CD14-positive monocyte (primary cell): Measurements from ENCODE around the gene EFEMP2. TPM values are rescaled to one million over a fixed set of nuclear protein-coding genes. Genes with fewer than 3 reads are reported as not detected.

ENCODE experiments used
- DNase-seq, 3 donors: peaks; one replicate each; pipeline ENCODE4 v3.0.0-alpha.2; 2011 to 2022
- H2AFZ ChIP-seq: 2 replicates; pipeline ENCODE4 v1.6.0; 2012; ENCODE audit warnings: mild to moderate bottlenecking, low read depth, low read length, inconsistent platforms; ENCODE audit not compliant: insufficient read depth, poor library complexity, severe bottlenecking
- H3K27ac ChIP-seq, 2 donors: 1 replicate in 1 of 2; 2 replicates in 1 of 2; pipeline ENCODE4 v1.5.1; 2012 to 2013; ENCODE audit warnings: low read length in 2 of 2, control low read depth in 1 of 2, inconsistent platforms in 1 of 2, low read depth in 1 of 2, mild to moderate bottlenecking in 1 of 2
- H3K27me3 ChIP-seq, 2 donors: one replicate each; pipeline versions ENCODE4 v1.6.0 to v1.6.1; 2011 to 2013; ENCODE audit warnings: low read length in 2 of 2; ENCODE audit not compliant: control insufficient read depth in 2 of 2, insufficient read depth in 2 of 2
- H3K36me3 ChIP-seq, 2 donors: replicated peaks in 1 of 2; 1 replicate in 1 of 2; 2 replicates in 1 of 2; pipeline versions ENCODE4 v1.5.1 to v1.6.1; 2012 to 2013; ENCODE audit warnings: low read length in 2 of 2, control low read depth in 1 of 2, inconsistent platforms in 1 of 2, mild to moderate bottlenecking in 1 of 2; ENCODE audit not compliant: insufficient read depth in 2 of 2, control insufficient read depth in 1 of 2
- H3K4me1 ChIP-seq, 2 donors: 1 replicate in 1 of 2; 2 replicates in 1 of 2; pipeline versions ENCODE4 v1.5.1 to v1.6.1; 2012 to 2013; ENCODE audit warnings: low read length in 2 of 2, control low read depth in 1 of 2, inconsistent platforms in 1 of 2, mild to moderate bottlenecking in 1 of 2, moderate library complexity in 1 of 2; ENCODE audit not compliant: insufficient read depth in 2 of 2, control insufficient read depth in 1 of 2
- H3K4me2 ChIP-seq: replicated peaks from 2 replicates; pipeline ENCODE3; 2012; ENCODE audit warnings: low read length, moderate library complexity, mild to moderate bottlenecking; ENCODE audit not compliant: poor library complexity, severe bottlenecking; ENCODE audit errors: extremely low read depth
- H3K4me3 ChIP-seq, 3 experiments: fragments of 200-600 bp in 1 of 3; sonication (generic) in 1 of 3; replicated peaks in 1 of 3; 1 replicate in 2 of 3; 2 replicates in 1 of 3; pipeline ENCODE4 v1.5.1; 2011 to 2013; ENCODE audit warnings: low read length in 3 of 3, mild to moderate bottlenecking in 3 of 3, control low read depth in 2 of 3, low read depth in 2 of 3, inconsistent platforms in 1 of 3, moderate library complexity in 1 of 3
- H3K79me2 ChIP-seq: 2 replicates; pipeline ENCODE4 v1.6.0; 2012; ENCODE audit warnings: mild to moderate bottlenecking, control low read depth, inconsistent platforms, low read length, moderate library complexity; ENCODE audit not compliant: insufficient read depth
- H3K9ac ChIP-seq: 2 replicates; pipeline ENCODE4 v1.6.0; 2017; ENCODE audit warnings: low read length, mild to moderate bottlenecking; ENCODE audit not compliant: insufficient read depth, poor library complexity, severe bottlenecking
- H3K9me3 ChIP-seq, 2 donors: replicated peaks in 1 of 2; 1 replicate in 1 of 2; 2 replicates in 1 of 2; pipeline versions ENCODE4 v1.5.1 to v1.6.1; 2012 to 2013; ENCODE audit warnings: low read length in 2 of 2, control low read depth in 1 of 2; ENCODE audit not compliant: control insufficient read depth in 1 of 2, insufficient read depth in 1 of 2
- H4K20me1 ChIP-seq: 2 replicates; pipeline ENCODE4 v1.6.0; 2012; ENCODE audit warnings: mild to moderate bottlenecking, low read length, control low read depth, moderate library complexity; ENCODE audit not compliant: insufficient read depth
- H3K27ac Mint-ChIP-seq, 7 donors: one replicate each; pipeline ENCODE4 v1.8.0; 2020; ENCODE audit warnings: mild to moderate bottlenecking in 7 of 7, mixed read lengths in 7 of 7, moderate library complexity in 6 of 7, inconsistent platforms in 2 of 7
- H3K27me3 Mint-ChIP-seq, 3 donors: one replicate each; pipeline ENCODE4 v1.8.0; 2021 to 2022; ENCODE audit warnings: low read depth in 3 of 3, mild to moderate bottlenecking in 3 of 3, mixed read lengths in 3 of 3, moderate library complexity in 3 of 3, inconsistent platforms in 1 of 3
- H3K36me3 Mint-ChIP-seq, 2 donors: one replicate each; pipeline ENCODE4 v1.8.0; 2020; ENCODE audit warnings: mixed read lengths in 2 of 2, inconsistent platforms in 1 of 2, mild to moderate bottlenecking in 1 of 2
- H3K4me1 Mint-ChIP-seq: one replicate; pipeline ENCODE4 v1.8.0; 2020; ENCODE audit warnings: mild to moderate bottlenecking, mixed read lengths
- H3K4me3 Mint-ChIP-seq, 2 donors: one replicate each; pipeline ENCODE4 v1.8.0; 2020; ENCODE audit warnings: mild to moderate bottlenecking in 2 of 2, mixed read lengths in 2 of 2, moderate library complexity in 1 of 2
- H3K9me3 Mint-ChIP-seq, 7 donors: one replicate each; pipeline ENCODE4 v1.8.0; 2020 to 2022; ENCODE audit warnings: mixed read lengths in 7 of 7, mild to moderate bottlenecking in 6 of 7, moderate library complexity in 6 of 7, inconsistent platforms in 2 of 7
- WGBS: methylation state at CpG from one replicate; pipeline ENCODE4 v1.1.5; 2013; ENCODE audit warnings: missing lambda C conversion rate; ENCODE audit not compliant: insufficient coverage; 5-methylcytosine and 5-hydroxymethylcytosine counted together
- intact Hi-C, 2 donors: fragments of 100-400 bp; cut with micrococcal nuclease; formaldehyde crosslinking; loops; one replicate each; pipeline versions ENCODE4 v1.15.0 to v1.15.1; 2023
- polyA plus RNA-seq, 3 donors: library from polyadenylated mRNA; depleted of rRNA in 1 of 3; unstranded in 2 of 3; stranded (reverse) in 1 of 3; fragments of 300-500 nt in 2 of 3; fragments of >200 nt in 1 of 3; fragmentation: Illumina TruSeq in 2 of 3; gene quantifications; 1 replicate in 2 of 3; 2 replicates in 1 of 3; pipeline ENCODE4 v1.2.3, GENCODE V29; 2012 to 2021
- TF ChIP-seq, protein P1 (sequence below): fragments of 200-600 bp; IDR thresholded peaks from one replicate; pipeline ENCODE4 v1.8.0; 2022; ENCODE audit warnings: antibody characterized with exemption, mild to moderate bottlenecking

The EFEMP2 gene
- polyA plus RNA-seq, 3 donors: 0.44 to 14.7 TPM; not detected in 1

DNA sequence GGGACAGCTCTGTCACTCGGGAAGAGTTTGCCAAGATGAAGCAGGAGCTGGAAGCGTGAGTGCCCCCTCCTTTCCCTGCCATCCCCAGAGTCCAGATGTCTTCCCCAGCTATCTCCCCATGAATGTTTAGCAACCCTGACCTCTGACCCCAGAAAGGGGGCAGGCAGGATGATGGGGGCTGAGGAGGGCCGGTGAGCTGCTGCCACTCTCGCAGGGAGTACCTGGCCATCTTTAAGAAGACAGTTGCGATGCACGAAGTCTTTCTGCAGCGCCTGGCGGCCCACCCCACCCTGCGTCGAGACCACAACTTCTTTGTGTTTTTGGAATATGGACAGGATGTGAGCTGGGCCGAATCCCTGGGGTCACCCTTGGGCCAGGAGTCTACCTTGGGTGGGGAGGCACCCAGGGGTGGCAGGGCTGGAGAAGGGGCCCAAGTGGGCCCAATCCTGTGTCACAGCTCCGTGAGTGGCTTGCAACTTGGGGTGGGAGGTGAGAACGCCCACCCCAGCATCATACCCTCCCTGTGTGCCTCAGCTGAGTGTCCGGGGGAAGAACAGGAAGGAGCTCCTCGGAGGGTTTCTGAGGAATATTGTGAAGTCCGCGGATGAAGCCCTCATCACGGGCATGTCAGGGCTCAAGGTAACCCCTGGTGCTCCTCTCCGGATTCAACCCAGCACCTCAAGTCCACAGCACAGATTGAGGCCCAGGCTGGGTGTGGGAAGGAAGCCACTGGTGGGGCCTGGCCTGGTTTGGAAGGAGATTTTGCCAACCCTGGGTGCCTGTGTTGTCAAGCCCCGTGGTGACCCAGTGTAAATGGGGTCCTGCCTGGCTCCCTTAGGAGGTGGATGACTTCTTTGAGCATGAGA lies 22.1 kb downstream of the EFEMP2 start:
- peaks cover 0 to 5% (median 0%) of the 10 kb centered on the region in 3 donors for H3K27me3 Mint-ChIP-seq
- H3K36me3 ChIP-seq: peaks cover 35 to 50% of the 10 kb centered on the region in 2 donors
- H3K27me3 ChIP-seq: no peaks in the 10 kb centered on the region
- peak overlapping the region in 1 of 2 donors; percentile 4 for H3K27ac ChIP-seq
- no peak overlapping the region for H2AFZ ChIP-seq
- H3K4me2 ChIP-seq: no peak overlapping the region
- H3K9me3 ChIP-seq: peaks cover 4 to 8% of the 10 kb centered on the region in 2 donors
- 87% methylated on average over 6 of the region's 20 CpGs for WGBS
- H3K9me3 Mint-ChIP-seq: peaks cover 0 to 10% (median 8%) of the 10 kb centered on the region in 7 donors
- H3K4me1 Mint-ChIP-seq: peaks cover 23% of the 10 kb centered on the region
- no peak overlapping the region for H3K4me3 ChIP-seq
- peaks cover 60% of the 10 kb centered on the region for H4K20me1 ChIP-seq
- no peak overlapping the region for H3K9ac ChIP-seq
- TF ChIP-seq, protein P1, sequence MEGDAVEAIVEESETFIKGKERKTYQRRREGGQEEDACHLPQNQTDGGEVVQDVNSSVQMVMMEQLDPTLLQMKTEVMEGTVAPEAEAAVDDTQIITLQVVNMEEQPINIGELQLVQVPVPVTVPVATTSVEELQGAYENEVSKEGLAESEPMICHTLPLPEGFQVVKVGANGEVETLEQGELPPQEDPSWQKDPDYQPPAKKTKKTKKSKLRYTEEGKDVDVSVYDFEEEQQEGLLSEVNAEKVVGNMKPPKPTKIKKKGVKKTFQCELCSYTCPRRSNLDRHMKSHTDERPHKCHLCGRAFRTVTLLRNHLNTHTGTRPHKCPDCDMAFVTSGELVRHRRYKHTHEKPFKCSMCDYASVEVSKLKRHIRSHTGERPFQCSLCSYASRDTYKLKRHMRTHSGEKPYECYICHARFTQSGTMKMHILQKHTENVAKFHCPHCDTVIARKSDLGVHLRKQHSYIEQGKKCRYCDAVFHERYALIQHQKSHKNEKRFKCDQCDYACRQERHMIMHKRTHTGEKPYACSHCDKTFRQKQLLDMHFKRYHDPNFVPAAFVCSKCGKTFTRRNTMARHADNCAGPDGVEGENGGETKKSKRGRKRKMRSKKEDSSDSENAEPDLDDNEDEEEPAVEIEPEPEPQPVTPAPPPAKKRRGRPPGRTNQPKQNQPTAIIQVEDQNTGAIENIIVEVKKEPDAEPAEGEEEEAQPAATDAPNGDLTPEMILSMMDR: no peak
- H3K79me2 ChIP-seq: peaks cover 23% of the 10 kb centered on the region
- H3K4me3 Mint-ChIP-seq: no peak overlapping the region
- no peak overlapping the region for H3K27ac Mint-ChIP-seq
- peaks cover 33 to 45% of the 10 kb centered on the region in 2 donors for H3K36me3 Mint-ChIP-seq
- peaks cover 0 to 7% of the 10 kb centered on the region in 2 donors for H3K4me1 ChIP-seq
- DNase-seq: no peak
- intact Hi-C loops: no loop called here

DNA sequence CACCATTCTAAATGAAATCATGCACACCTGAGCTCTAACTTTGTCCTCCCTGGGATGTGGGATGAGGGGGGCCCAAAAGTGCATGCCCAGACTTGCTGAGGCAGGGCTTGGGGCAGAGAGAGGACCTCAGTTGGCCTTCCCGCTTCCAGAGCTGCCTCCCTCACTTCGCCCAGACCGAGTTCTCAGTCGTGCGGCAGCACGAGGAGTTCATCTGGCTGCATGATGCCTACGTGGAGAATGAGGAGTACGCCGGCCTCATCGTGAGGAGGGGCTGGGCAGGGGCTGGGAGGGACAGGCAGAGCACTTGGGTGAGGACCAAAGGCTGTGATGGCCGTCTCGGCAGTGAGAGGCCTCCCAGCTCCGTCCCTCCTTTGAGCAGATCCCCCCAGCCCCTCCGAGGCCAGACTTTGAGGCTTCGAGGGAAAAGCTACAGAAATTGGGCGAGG lies 22.8 kb downstream of the EFEMP2 start:
- peaks cover 28 to 38% of the 10 kb centered on the region in 2 donors for H3K36me3 Mint-ChIP-seq
- H3K79me2 ChIP-seq: peaks cover 16% of the 10 kb centered on the region
- peaks cover 22% of the 10 kb centered on the region for H3K4me1 Mint-ChIP-seq
- peaks cover 53% of the 10 kb centered on the region for H4K20me1 ChIP-seq
- H3K9ac ChIP-seq: no peak overlapping the region
- H3K4me3 ChIP-seq: no peak overlapping the region
- H3K4me3 Mint-ChIP-seq: no peak overlapping the region
- H3K9me3 ChIP-seq: peaks cover 4 to 8% of the 10 kb centered on the region in 2 donors
- no peak for DNase-seq
- 84% methylated on average over 14 of the region's 16 CpGs for WGBS
- H3K4me1 ChIP-seq: no peaks in the 10 kb centered on the region
- peaks cover 0 to 10% (median 8%) of the 10 kb centered on the region in 7 donors for H3K9me3 Mint-ChIP-seq
- intact Hi-C loops: no loop called here
- no peak overlapping the region for H3K4me2 ChIP-seq
- no peak overlapping the region for H3K27ac Mint-ChIP-seq
- peaks cover 29 to 43% of the 10 kb centered on the region in 2 donors for H3K36me3 ChIP-seq
- TF ChIP-seq, protein P1: no peak
- H3K27me3 ChIP-seq: no peaks in the 10 kb centered on the region
- no peak overlapping the region for H2AFZ ChIP-seq
- H3K27me3 Mint-ChIP-seq: peaks cover 0 to 5% (median 0%) of the 10 kb centered on the region in 3 donors
- H3K27ac ChIP-seq: no peak overlapping the region
